Liver (tissue), 3 donors: ENCODE measurements around the gene CDC7.

Experiments used
- CTCF ChIP-seq: fragments of 150-350 bp; IDR thresholded peaks from 2 replicates; pipeline ENCODE4 v1.5.1; 2017; ENCODE audit warnings: improper control_type of control experiment, low read depth, low read length; ENCODE audit not compliant: missing input control
- RAD21 ChIP-seq, 2 donors: IDR thresholded peaks; 2 replicates each; pipeline ENCODE4 v1.6.1; 2016; ENCODE audit warnings: antibody characterized with exemption in 2 of 2, mild to moderate bottlenecking in 2 of 2
- donor health status: healthy.
- donor health status: healthy.

- TF ChIP-seq CTCF (no peak), RAD21 (IDR thresholded peaks at IDR 0.05) (peak; percentile 22 to 23)
Measured at GRCh38 chr1:91507328-91507727, 6.7 kb downstream of the CDC7 start.
